SK-N-SH treated with all-trans-retinoic acid at 6 μM for 48 hours (cell line): ENCODE measurements around the gene SLC16A12.

ENCODE experiments used
- ATAC-seq: fragments of 200-7000 bp; cut with Tn5 transposase; 3 replicates; pipeline ENCODE4 v1.9.1; 2020; ENCODE audit warnings: mild to moderate bottlenecking, moderate library complexity
- ARNTL ChIP-seq: fragments of 450-650 bp; formaldehyde crosslinking; IDR thresholded peaks from 2 replicates; pipeline ENCODE4 v1.5.0; 2020; ENCODE audit warnings: low read depth, mild to moderate bottlenecking, moderate library complexity, borderline replicate concordance
- BACH2 ChIP-seq: fragments of 250-450 bp; sonication (Bioruptor Pico); IDR thresholded peaks from 2 replicates; pipeline ENCODE4 v1.9.0; 2021; ENCODE audit warnings: mild to moderate bottlenecking, borderline replicate concordance
- CSDC2 ChIP-seq: fragments of 250-450 bp; sonication (Bioruptor Pico); IDR thresholded peaks from 2 replicates; pipeline ENCODE4 v1.5.0; 2020; ENCODE audit warnings: mild to moderate bottlenecking, moderate library complexity
- CSRNP3 ChIP-seq: fragments of 250-450 bp; sonication (Bioruptor Pico); IDR thresholded peaks from 2 replicates; pipeline ENCODE4 v1.5.1; 2021; ENCODE audit warnings: mild to moderate bottlenecking, moderate library complexity
- ESRRG ChIP-seq: fragments of 250-450 bp; sonication (Bioruptor Pico); IDR thresholded peaks from 2 replicates; pipeline ENCODE4 v1.6.1; 2021; ENCODE audit warnings: mild to moderate bottlenecking
- GLIS3 ChIP-seq: fragments of 250-450 bp; sonication (Bioruptor Pico); IDR thresholded peaks from 2 replicates; pipeline ENCODE4 v1.5.0; 2020; ENCODE audit warnings: mild to moderate bottlenecking, moderate library complexity
- ISL1 ChIP-seq: fragments of 250-450 bp; sonication (Bioruptor Pico); IDR thresholded peaks from 2 replicates; pipeline ENCODE4 v2.1.2; 2022; ENCODE audit warnings: mild to moderate bottlenecking, moderate library complexity
- OSR1 ChIP-seq: fragments of 250-450 bp; sonication (Bioruptor Pico); IDR thresholded peaks from 2 replicates; pipeline ENCODE4 v1.8.0; 2022; ENCODE audit warnings: moderate library complexity, mild to moderate bottlenecking, inconsistent platforms
- POU6F1 ChIP-seq: fragments of 250-450 bp; sonication (Bioruptor Pico); IDR thresholded peaks from 2 replicates; pipeline ENCODE4 v1.8.0; 2021; ENCODE audit warnings: low read depth, mild to moderate bottlenecking, moderate library complexity, borderline replicate concordance
- PPARA ChIP-seq: fragments of 250-450 bp; sonication (Bioruptor Pico); IDR thresholded peaks from 2 replicates; pipeline ENCODE4 v1.5.0; 2020; ENCODE audit warnings: mild to moderate bottlenecking, borderline replicate concordance
- RARB ChIP-seq: fragments of 250-450 bp; sonication (Bioruptor Pico); IDR thresholded peaks from 2 replicates; pipeline ENCODE4 v1.8.0; 2021; ENCODE audit warnings: mild to moderate bottlenecking, moderate library complexity
- SNAI2 ChIP-seq: fragments of 250-450 bp; sonication (Bioruptor Pico); IDR thresholded peaks from 2 replicates; pipeline ENCODE4 v1.5.0; 2020; ENCODE audit warnings: mild to moderate bottlenecking, moderate library complexity
- TCF4 ChIP-seq: fragments of 250-450 bp; sonication (Bioruptor Pico); IDR thresholded peaks from 2 replicates; pipeline ENCODE4 v1.8.0; 2021; ENCODE audit warnings: mild to moderate bottlenecking, moderate library complexity, borderline replicate concordance
- TOX ChIP-seq: fragments of 250-450 bp; sonication (Bioruptor Pico); IDR thresholded peaks from 2 replicates; pipeline ENCODE4 v1.8.0; 2021; ENCODE audit warnings: mild to moderate bottlenecking, moderate library complexity, borderline replicate concordance
- ZC3H10 ChIP-seq: fragments of 250-450 bp; sonication (Bioruptor Pico); IDR thresholded peaks from 2 replicates; pipeline ENCODE4 v1.5.1; 2021; ENCODE audit warnings: mild to moderate bottlenecking, moderate library complexity
- ZFP3 ChIP-seq: fragments of 250-450 bp; sonication (Bioruptor Pico); IDR thresholded peaks from 2 replicates; pipeline ENCODE4 v1.5.0; 2020; ENCODE audit warnings: mild to moderate bottlenecking, moderate library complexity
- ZFP30 ChIP-seq: fragments of 450-650 bp; formaldehyde crosslinking; IDR thresholded peaks from 2 replicates; pipeline ENCODE4 v1.5.0; 2022; ENCODE audit warnings: mild to moderate bottlenecking, moderate library complexity
- ZNF565 ChIP-seq: fragments of 450-650 bp; formaldehyde crosslinking; conservative IDR thresholded peaks from 2 replicates; pipeline ENCODE4 v1.5.0; 2020; ENCODE audit warnings: low read depth, mild to moderate bottlenecking, moderate library complexity
- ZNF70 ChIP-seq: fragments of 450-650 bp; formaldehyde crosslinking; IDR thresholded peaks from 2 replicates; pipeline ENCODE4 v1.5.0; 2020; ENCODE audit warnings: mild to moderate bottlenecking, moderate library complexity
- ZNF8 ChIP-seq: fragments of 450-650 bp; formaldehyde crosslinking; IDR thresholded peaks from 2 replicates; pipeline ENCODE4 v1.5.0; 2020; ENCODE audit warnings: mild to moderate bottlenecking, moderate library complexity
- TF ChIP-seq, protein P1 (sequence below): fragments of 250-450 bp; sonication (Bioruptor Pico); IDR thresholded peaks from 2 replicates; pipeline ENCODE4 v1.5.1; 2020; ENCODE audit warnings: low read depth, mild to moderate bottlenecking, moderate library complexity
- TF ChIP-seq, protein P2 (sequence below): fragments of 250-450 bp; sonication (Bioruptor Pico); IDR thresholded peaks from 2 replicates; pipeline ENCODE4 v1.8.0; 2020; ENCODE audit warnings: mild to moderate bottlenecking, moderate library complexity, borderline replicate concordance
- TF ChIP-seq, protein P3 (sequence below): fragments of 250-450 bp; sonication (Bioruptor Pico); IDR thresholded peaks from 2 replicates; pipeline ENCODE4 v1.5.0; 2020; ENCODE audit warnings: mild to moderate bottlenecking, moderate library complexity

The SLC16A12 gene

DNA sequence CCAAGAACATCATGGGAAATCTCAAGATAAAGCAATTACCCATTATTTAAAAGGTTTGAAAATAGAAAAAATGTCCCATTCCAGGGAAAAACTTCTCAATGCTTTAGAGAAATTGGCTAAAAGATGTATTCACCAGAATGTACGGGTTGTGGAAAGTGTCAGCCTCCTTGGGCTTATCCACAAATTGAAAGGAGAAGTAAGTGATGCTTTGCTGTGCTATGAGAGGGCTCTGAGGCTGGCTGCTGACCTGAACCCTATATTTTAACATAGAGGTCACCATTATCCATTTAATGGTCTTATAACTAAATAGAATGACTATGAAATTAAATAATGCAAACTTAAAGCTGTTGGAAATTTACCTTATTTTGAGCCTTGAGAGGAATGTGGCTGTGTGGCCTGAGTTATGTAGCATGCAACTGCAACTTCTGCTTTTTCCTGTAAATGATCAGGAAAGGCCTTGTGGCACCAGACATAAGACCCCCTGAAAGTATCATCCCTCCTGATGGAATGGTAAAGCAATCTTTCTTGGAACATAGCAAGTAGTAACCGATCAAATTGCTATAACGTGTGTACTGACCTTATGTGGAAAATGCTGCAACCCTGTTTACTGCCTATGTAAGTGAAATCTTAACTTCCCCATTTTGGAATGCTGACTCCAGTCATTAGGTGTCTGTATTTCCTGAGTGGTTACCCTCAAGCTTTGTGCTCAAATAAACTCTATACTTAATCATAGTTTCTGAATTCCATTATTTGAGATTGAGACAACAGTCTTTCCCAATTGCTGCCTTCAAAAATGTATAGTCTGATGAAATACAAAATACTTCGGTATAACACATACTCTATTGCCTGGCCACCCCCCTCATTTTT is 150.7 kb downstream of the SLC16A12 start:
- no peak for ATAC-seq
- no peak for TF ChIP-seq OSR1 (CRISPR knock-in tag)
- TF ChIP-seq PPARA (CRISPR knock-in tag), result no peak
- TF ChIP-seq ZNF565 (CRISPR knock-in tag), result no peak
- no peak for TF ChIP-seq POU6F1 (CRISPR knock-in tag)
- TF ChIP-seq TOX (CRISPR knock-in tag), result no peak
- no peak for TF ChIP-seq ZNF70 (CRISPR knock-in tag)
- TF ChIP-seq CSDC2 (CRISPR knock-in tag), result no peak
- no peak for TF ChIP-seq RARB (CRISPR knock-in tag)
- TF ChIP-seq CSRNP3 (CRISPR knock-in tag), result no peak
- no peak for TF ChIP-seq ESRRG (CRISPR knock-in tag)
- TF ChIP-seq, protein P1, sequence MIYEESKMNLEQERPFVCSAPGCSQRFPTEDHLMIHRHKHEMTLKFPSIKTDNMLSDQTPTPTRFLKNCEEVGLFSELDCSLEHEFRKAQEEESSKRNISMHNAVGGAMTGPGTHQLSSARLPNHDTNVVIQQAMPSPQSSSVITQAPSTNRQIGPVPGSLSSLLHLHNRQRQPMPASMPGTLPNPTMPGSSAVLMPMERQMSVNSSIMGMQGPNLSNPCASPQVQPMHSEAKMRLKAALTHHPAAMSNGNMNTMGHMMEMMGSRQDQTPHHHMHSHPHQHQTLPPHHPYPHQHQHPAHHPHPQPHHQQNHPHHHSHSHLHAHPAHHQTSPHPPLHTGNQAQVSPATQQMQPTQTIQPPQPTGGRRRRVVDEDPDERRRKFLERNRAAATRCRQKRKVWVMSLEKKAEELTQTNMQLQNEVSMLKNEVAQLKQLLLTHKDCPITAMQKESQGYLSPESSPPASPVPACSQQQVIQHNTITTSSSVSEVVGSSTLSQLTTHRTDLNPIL (CRISPR knock-in tag), result no peak
- no peak for TF ChIP-seq ZFP30
- TF ChIP-seq ISL1 (CRISPR knock-in tag), result no peak
- no peak for TF ChIP-seq GLIS3 (CRISPR knock-in tag)
- TF ChIP-seq ZNF8 (CRISPR knock-in tag), result no peak
- no peak for TF ChIP-seq ZFP3 (CRISPR knock-in tag)
- TF ChIP-seq ARNTL (CRISPR knock-in tag), result no peak
- no peak for TF ChIP-seq TCF4

- no peak for ATAC-seq
- no peak for TF ChIP-seq TOX (CRISPR knock-in tag)
- TF ChIP-seq TCF4, result no peak
- TF ChIP-seq ZFP3 (CRISPR knock-in tag), result no peak
- no peak for TF ChIP-seq POU6F1 (CRISPR knock-in tag)
- no peak for TF ChIP-seq GLIS3 (CRISPR knock-in tag)
- TF ChIP-seq, protein P2, sequence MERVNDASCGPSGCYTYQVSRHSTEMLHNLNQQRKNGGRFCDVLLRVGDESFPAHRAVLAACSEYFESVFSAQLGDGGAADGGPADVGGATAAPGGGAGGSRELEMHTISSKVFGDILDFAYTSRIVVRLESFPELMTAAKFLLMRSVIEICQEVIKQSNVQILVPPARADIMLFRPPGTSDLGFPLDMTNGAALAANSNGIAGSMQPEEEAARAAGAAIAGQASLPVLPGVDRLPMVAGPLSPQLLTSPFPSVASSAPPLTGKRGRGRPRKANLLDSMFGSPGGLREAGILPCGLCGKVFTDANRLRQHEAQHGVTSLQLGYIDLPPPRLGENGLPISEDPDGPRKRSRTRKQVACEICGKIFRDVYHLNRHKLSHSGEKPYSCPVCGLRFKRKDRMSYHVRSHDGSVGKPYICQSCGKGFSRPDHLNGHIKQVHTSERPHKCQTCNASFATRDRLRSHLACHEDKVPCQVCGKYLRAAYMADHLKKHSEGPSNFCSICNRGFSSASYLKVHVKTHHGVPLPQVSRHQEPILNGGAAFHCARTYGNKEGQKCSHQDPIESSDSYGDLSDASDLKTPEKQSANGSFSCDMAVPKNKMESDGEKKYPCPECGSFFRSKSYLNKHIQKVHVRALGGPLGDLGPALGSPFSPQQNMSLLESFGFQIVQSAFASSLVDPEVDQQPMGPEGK (CRISPR knock-in tag), result no peak
- no peak for TF ChIP-seq ZNF70 (CRISPR knock-in tag)
- no peak for TF ChIP-seq ISL1 (CRISPR knock-in tag)
- no peak for TF ChIP-seq ZNF565 (CRISPR knock-in tag)
- TF ChIP-seq ZFP30, result no peak
- no peak for TF ChIP-seq OSR1 (CRISPR knock-in tag)
- TF ChIP-seq SNAI2 (CRISPR knock-in tag), result no peak
- no peak for TF ChIP-seq ZNF8 (CRISPR knock-in tag)
- no peak for TF ChIP-seq CSRNP3 (CRISPR knock-in tag)
- TF ChIP-seq, protein P1 (CRISPR knock-in tag), result no peak
- no peak for TF ChIP-seq ESRRG (CRISPR knock-in tag)
- no peak for TF ChIP-seq CSDC2 (CRISPR knock-in tag)
- TF ChIP-seq BACH2 (CRISPR knock-in tag), result no peak
- TF ChIP-seq ZC3H10 (CRISPR knock-in tag), result no peak
- TF ChIP-seq, protein P3, sequence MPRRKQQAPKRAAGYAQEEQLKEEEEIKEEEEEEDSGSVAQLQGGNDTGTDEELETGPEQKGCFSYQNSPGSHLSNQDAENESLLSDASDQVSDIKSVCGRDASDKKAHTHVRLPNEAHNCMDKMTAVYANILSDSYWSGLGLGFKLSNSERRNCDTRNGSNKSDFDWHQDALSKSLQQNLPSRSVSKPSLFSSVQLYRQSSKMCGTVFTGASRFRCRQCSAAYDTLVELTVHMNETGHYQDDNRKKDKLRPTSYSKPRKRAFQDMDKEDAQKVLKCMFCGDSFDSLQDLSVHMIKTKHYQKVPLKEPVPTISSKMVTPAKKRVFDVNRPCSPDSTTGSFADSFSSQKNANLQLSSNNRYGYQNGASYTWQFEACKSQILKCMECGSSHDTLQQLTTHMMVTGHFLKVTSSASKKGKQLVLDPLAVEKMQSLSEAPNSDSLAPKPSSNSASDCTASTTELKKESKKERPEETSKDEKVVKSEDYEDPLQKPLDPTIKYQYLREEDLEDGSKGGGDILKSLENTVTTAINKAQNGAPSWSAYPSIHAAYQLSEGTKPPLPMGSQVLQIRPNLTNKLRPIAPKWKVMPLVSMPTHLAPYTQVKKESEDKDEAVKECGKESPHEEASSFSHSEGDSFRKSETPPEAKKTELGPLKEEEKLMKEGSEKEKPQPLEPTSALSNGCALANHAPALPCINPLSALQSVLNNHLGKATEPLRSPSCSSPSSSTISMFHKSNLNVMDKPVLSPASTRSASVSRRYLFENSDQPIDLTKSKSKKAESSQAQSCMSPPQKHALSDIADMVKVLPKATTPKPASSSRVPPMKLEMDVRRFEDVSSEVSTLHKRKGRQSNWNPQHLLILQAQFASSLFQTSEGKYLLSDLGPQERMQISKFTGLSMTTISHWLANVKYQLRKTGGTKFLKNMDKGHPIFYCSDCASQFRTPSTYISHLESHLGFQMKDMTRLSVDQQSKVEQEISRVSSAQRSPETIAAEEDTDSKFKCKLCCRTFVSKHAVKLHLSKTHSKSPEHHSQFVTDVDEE (CRISPR knock-in tag), result no peak
Observed at GRCh38 chr10:89382757-89383156, 152.6 kb downstream of the SLC16A12 start.
